SIG-M5 (cell line): ENCODE measurements around the gene PAFAH2.

ENCODE experiments used
- DNase-seq: peaks from one replicate; lab custom pipeline; 2025; lab: John Stamatoyannopoulos, UW

PAFAH2 gene

GRCh38 chr1:26031196-26031595, 33.3 kb upstream of the PAFAH2 start:
- no peak for DNase-seq

GRCh38 chr1:26029864-26030481, 32.1 kb upstream of the PAFAH2 start:
- no peak for DNase-seq

- DNase-seq: no peak
Measured at GRCh38 chr1:26029054-26029863, 31.4 kb upstream of the PAFAH2 start.

GRCh38 chr1:26028490-26028980, 30.7 kb upstream of the PAFAH2 start:
- no peak for DNase-seq

- no peak for DNase-seq
Measured at GRCh38 chr1:26027716-26028489, 30.0 kb upstream of the PAFAH2 start.

- DNase-seq: no peak
Measured at GRCh38 chr1:26025517-26025916, 27.7 kb upstream of the PAFAH2 start.

GRCh38 chr1:26025060-26025459, 27.2 kb upstream of the PAFAH2 start:
- no peak for DNase-seq

- no peak for DNase-seq
Measured at GRCh38 chr1:26023826-26024225, 26.0 kb upstream of the PAFAH2 start.

GRCh38 chr1:26023009-26023408, 25.1 kb upstream of the PAFAH2 start:
- no peak for DNase-seq

GRCh38 chr1:26022404-26022779, 24.5 kb upstream of the PAFAH2 start:
- DNase-seq: no peak

GRCh38 chr1:26021647-26022403, 24.0 kb upstream of the PAFAH2 start, which contains the start of gene EXTL1:
Gene EXTL1 (plus strand): TSS chr1:26021775. CDS start chr1:26022647, 872 bp downstream.
- no peak for DNase-seq

- DNase-seq: no peak
Measured at GRCh38 chr1:26020941-26021646, 23.2 kb upstream of the PAFAH2 start.

- no peak for DNase-seq
Measured at GRCh38 chr1:26020330-26020768, 22.5 kb upstream of the PAFAH2 start.

GRCh38 chr1:26019641-26020315, 21.9 kb upstream of the PAFAH2 start:
- DNase-seq: no peak

- DNase-seq: no peak
Measured at GRCh38 chr1:26017606-26018005, 19.7 kb upstream of the PAFAH2 start.

GRCh38 chr1:26016953-26017545, 19.2 kb upstream of the PAFAH2 start:
- DNase-seq: no peak

GRCh38 chr1:26016258-26016952, 18.5 kb upstream of the PAFAH2 start:
- no peak for DNase-seq

- DNase-seq: no peak
Measured at GRCh38 chr1:26015358-26015757, 17.5 kb upstream of the PAFAH2 start.

- no peak for DNase-seq
Measured at GRCh38 chr1:26014179-26014578, 16.3 kb upstream of the PAFAH2 start.

- DNase-seq: no peak
Measured at GRCh38 chr1:26012864-26013263, 15.0 kb upstream of the PAFAH2 start.
